ENCODE results near the gene SLC27A5. TPM values are rescaled to one million over a fixed set of nuclear protein-coding genes. Genes with fewer than 3 reads are reported as not detected.

SLC27A5 gene
- total and polyA plus RNA-seq, 2 of the 13 experiments (the other 11 are each of a cell fraction or from before 2014, with no cell fraction given), result 30.3 to 40.2 TPM

- TF ChIP-seq TAF15 (IDR thresholded peaks at IDR 0.05; ENCODE audit: low read depth, low read length, poor library complexity, severe bottlenecking) (no peak), ZNF33B (CRISPR knock-in tag; IDR thresholded peaks at IDR 0.05) (no peak; the same call in 1 of the 2 replicates), BHLHE40 (IDR thresholded peaks at IDR 0.05; ENCODE audit: low read length) (0 out of 2 replicates have a peak, but pooled peaks have one; percentile 4), THAP11 (CRISPR knock-in tag; IDR thresholded peaks at IDR 0.05) (peak; percentile 99), ARNTL (CRISPR knock-in tag; IDR thresholded peaks at IDR 0.05) (peak; percentile 19; the same call in 1 of the 2 replicates), MTF1 (CRISPR knock-in tag; IDR thresholded peaks at IDR 0.05) (0 out of 2 replicates have a peak, but pooled peaks have one; percentile 34), CSRNP1 (CRISPR knock-in tag; IDR thresholded peaks at IDR 0.05) (no peak), HNF4A (CRISPR knock-in tag; IDR thresholded peaks at IDR 0.05) (peak; percentile 37; the same call in 1 of the 2 replicates), SNAI1 (CRISPR knock-in tag; IDR thresholded peaks at IDR 0.05; ENCODE audit: borderline replicate concordance) (peak; percentile 11; the same call in 1 of the 2 replicates), ZKSCAN5 (CRISPR knock-in tag; IDR thresholded peaks at IDR 0.05) (no peak), GATA4 (IDR thresholded peaks at IDR 0.05; ENCODE audit: borderline replicate concordance, low read depth) (0 out of 2 replicates have a peak, but pooled peaks have one; percentile 17), ZNF850 (CRISPR knock-in tag; conservative IDR thresholded peaks at IDR 0.05) (no peak; the same call in 1 of the 2 replicates), TFDP2 (CRISPR knock-in tag; IDR thresholded peaks at IDR 0.05) (0 out of 2 replicates have a peak, but pooled peaks have one; percentile 51), ZNF703 (CRISPR knock-in tag; IDR thresholded peaks at IDR 0.05; ENCODE audit: borderline replicate concordance) (no peak; the same call in 1 of the 2 replicates), ZNF570 (CRISPR knock-in tag; IDR thresholded peaks at IDR 0.05; ENCODE audit: borderline replicate concordance) (no peak), SP4 (CRISPR knock-in tag; IDR thresholded peaks at IDR 0.05) (peak; percentile 86), BCL6 (CRISPR knock-in tag; IDR thresholded peaks at IDR 0.05) (no peak), SP5 (CRISPR knock-in tag; IDR thresholded peaks at IDR 0.05; ENCODE audit: borderline replicate concordance, low read depth) (no peak), IKZF4 (CRISPR knock-in tag; IDR thresholded peaks at IDR 0.05; ENCODE audit: borderline replicate concordance, low read depth, not compliant biosample characterization) (peak; percentile 63), PHF20 (CRISPR knock-in tag; IDR thresholded peaks at IDR 0.05) (peak; percentile 69), TCF7L2 (IDR thresholded peaks at IDR 0.05; ENCODE audit: low read depth, low read length) (no peak), KDM2A (CRISPR knock-in tag; IDR thresholded peaks at IDR 0.05; ENCODE audit: borderline replicate concordance, low read depth) (peak; percentile 100), POLR2AphosphoS5 (IDR thresholded peaks at IDR 0.05; ENCODE audit: low read depth, low read length) (no peak; the same call in 1 of the 2 replicates), ZNF224 (CRISPR knock-in tag; IDR thresholded peaks at IDR 0.05) (0 out of 2 replicates have a peak, but pooled peaks have one; percentile 71), ZFP36L2 (CRISPR knock-in tag; IDR thresholded peaks at IDR 0.05) (no peak), ZNF670 (CRISPR knock-in tag; IDR thresholded peaks at IDR 0.05; ENCODE audit: borderline replicate concordance) (0 out of 2 replicates have a peak, but pooled peaks have one; percentile 25), JDP2 (CRISPR knock-in tag; IDR thresholded peaks at IDR 0.05; ENCODE audit: borderline replicate concordance) (no peak)
- TF ChIP-seq, protein P1, sequence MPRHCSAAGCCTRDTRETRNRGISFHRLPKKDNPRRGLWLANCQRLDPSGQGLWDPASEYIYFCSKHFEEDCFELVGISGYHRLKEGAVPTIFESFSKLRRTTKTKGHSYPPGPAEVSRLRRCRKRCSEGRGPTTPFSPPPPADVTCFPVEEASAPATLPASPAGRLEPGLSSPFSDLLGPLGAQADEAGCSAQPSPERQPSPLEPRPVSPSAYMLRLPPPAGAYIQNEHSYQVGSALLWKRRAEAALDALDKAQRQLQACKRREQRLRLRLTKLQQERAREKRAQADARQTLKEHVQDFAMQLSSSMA (CRISPR knock-in tag; IDR thresholded peaks at IDR 0.05), result no peak
Measured at GRCh38 chr19:58475714-58476497, 35.9 kb downstream of the SLC27A5 start, which contains the start of gene ZNF446 (continued).

All from HepG2 (cell line).